Neutrophil (primary cell): ENCODE results near the gene SYNPO2.

Experiments
- H3K27ac ChIP-seq: fragments of 200-600 bp; sonication (generic); 2 replicates; pipeline ENCODE4 v1.5.1; 2016; ENCODE audit warnings: mild to moderate bottlenecking, moderate library complexity
- H3K27me3 ChIP-seq: fragments of 200-600 bp; sonication (generic); 2 replicates; pipeline ENCODE4 v1.6.0; 2016; ENCODE audit warnings: mild to moderate bottlenecking
- H3K36me3 ChIP-seq: fragments of 200-600 bp; sonication (generic); 2 replicates; pipeline ENCODE4 v1.5.1; 2017
- H3K4me1 ChIP-seq, 2 experiments: fragments of 200-600 bp in 1 of 2; sonication (generic) in 1 of 2; 1 replicate in 1 of 2; 2 replicates in 1 of 2; pipeline versions ENCODE4 v1.5.1 to v1.6.1; 2013 to 2016; ENCODE audit warnings: low read depth in 1 of 2, low read length in 1 of 2, mild to moderate bottlenecking in 1 of 2, moderate library complexity in 1 of 2; ENCODE audit not compliant: control insufficient read depth in 1 of 2, insufficient read depth in 1 of 2
- H3K4me3 ChIP-seq, 2 experiments: fragments of 200-600 bp in 1 of 2; sonication (generic) in 1 of 2; 1 replicate in 1 of 2; 2 replicates in 1 of 2; pipeline ENCODE4 v1.5.1; 2013 to 2016; ENCODE audit warnings: low read depth in 1 of 2, low read length in 1 of 2, mild to moderate bottlenecking in 1 of 2, moderate library complexity in 1 of 2
- H3K9me3 ChIP-seq: fragments of 200-600 bp; sonication (generic); 2 replicates; pipeline ENCODE4 v1.5.1; 2016
- CTCF ChIP-seq: fragments of 200-600 bp; sonication (generic); IDR thresholded peaks from 2 replicates; pipeline ENCODE4 v1.5.1; 2016; ENCODE audit warnings: antibody characterized with exemption

The SYNPO2 gene

GRCh38 chr4:118904418-118904817, 15.8 kb downstream of the SYNPO2 start:
- Histone ChIP-seq H3K4me1 (peaks cover 0 to 13% of the 10 kb centered on the region in 2 experiments), H3K27me3 (no peaks in the 10 kb centered on the region), H3K27ac (no peak overlapping the region), H3K4me3 (no peak overlapping the region), H3K9me3 (no peaks in the 10 kb centered on the region), H3K36me3 (no peaks in the 10 kb centered on the region)
- TF ChIP-seq CTCF = no peak

- Histone ChIP-seq H3K4me3 (no peak overlapping the region), H3K36me3 (no peaks in the 10 kb centered on the region), H3K9me3 (no peaks in the 10 kb centered on the region), H3K27ac (no peak overlapping the region), H3K4me1 (peaks cover 0 to 13% of the 10 kb centered on the region in 2 experiments), H3K27me3 (no peaks in the 10 kb centered on the region)
- no peak for TF ChIP-seq CTCF
Measured at GRCh38 chr4:118904935-118905334, 16.3 kb downstream of the SYNPO2 start.

GRCh38 chr4:118905566-118905965, 16.9 kb downstream of the SYNPO2 start:
- Histone ChIP-seq H3K4me3 (no peak overlapping the region), H3K27me3 (no peaks in the 10 kb centered on the region), H3K9me3 (no peaks in the 10 kb centered on the region), H3K36me3 (no peaks in the 10 kb centered on the region), H3K4me1 (peaks cover 0 to 13% of the 10 kb centered on the region in 2 experiments), H3K27ac (no peak overlapping the region)
- TF ChIP-seq CTCF = no peak

- Histone ChIP-seq H3K27me3 (no peaks in the 10 kb centered on the region), H3K4me3 (no peak overlapping the region), H3K4me1 (peaks cover 0 to 13% of the 10 kb centered on the region in 2 experiments), H3K36me3 (no peaks in the 10 kb centered on the region), H3K27ac (no peak overlapping the region), H3K9me3 (no peaks in the 10 kb centered on the region)
- TF ChIP-seq CTCF = no peak
Measured at GRCh38 chr4:118909173-118909956, 20.7 kb downstream of the SYNPO2 start.

GRCh38 chr4:118910221-118910620, 21.6 kb downstream of the SYNPO2 start:
- no peak for TF ChIP-seq CTCF
- Histone ChIP-seq H3K27ac (no peak overlapping the region), H3K4me1 (peaks cover 0 to 5% of the 10 kb centered on the region in 2 experiments), H3K27me3 (no peaks in the 10 kb centered on the region), H3K4me3 (no peak overlapping the region), H3K9me3 (no peaks in the 10 kb centered on the region), H3K36me3 (no peaks in the 10 kb centered on the region)
